Measurements from ENCODE around the gene PAPSS2. TPM values are rescaled to one million over a fixed set of nuclear protein-coding genes. Genes with fewer than 3 reads are reported as not detected.
A peak's percentile ranks its signal among the peaks of the same experiment; 100 is the strongest.

The PAPSS2 gene
- total RNA-seq, 1 donor from 2014 or later = 210 TPM

- peak overlapping the region; percentile 30 for H3K27ac ChIP-seq
- no peak for TF ChIP-seq CTCF (IDR thresholded peaks at IDR 0.05)
These were observed 13.3 kb upstream of the PAPSS2 start for GRCh38 chr10:87646192-87646909.

GRCh38 chr10:87646935-87647334 is 12.7 kb upstream of the PAPSS2 start:
- no peak overlapping the region for H3K4me3 ChIP-seq
- intact Hi-C loops (cut with DNase I) = no loop called here
- H3K36me3 ChIP-seq = no peaks in the 10 kb centered on the region
- peaks cover 6% of the 10 kb centered on the region for H3K4me1 ChIP-seq
- DNase-seq (no peak), ATAC-seq (peak; percentile 68)
- no peak for TF ChIP-seq CTCF (IDR thresholded peaks at IDR 0.05)
- no peaks in the 10 kb centered on the region for H3K9me3 ChIP-seq
- peak overlapping the region; percentile 30 for H3K27ac ChIP-seq
- H3K27me3 ChIP-seq = no peaks in the 10 kb centered on the region

More at GRCh38 chr10:87646192-87646909, 13.3 kb upstream of the PAPSS2 start:
- DNase-seq (no peak), ATAC-seq (peak; percentile 75)
- Histone ChIP-seq H3K9me3 (no peaks in the 10 kb centered on the region), H3K4me1 (peaks cover 6% of the 10 kb centered on the region), H3K36me3 (no peaks in the 10 kb centered on the region), H3K4me3 (no peak overlapping the region), H3K27me3 (no peaks in the 10 kb centered on the region)
- intact Hi-C loops (cut with DNase I) = no loop called here

- TF ChIP-seq CTCF (IDR thresholded peaks at IDR 0.05) = no peak
- no peak for DNase-seq
- H3K36me3 ChIP-seq = no peaks in the 10 kb centered on the region
- no peak overlapping the region for H3K4me3 ChIP-seq
- H3K9me3 ChIP-seq = no peaks in the 10 kb centered on the region
- intact Hi-C loops (cut with DNase I) = no loop called here
- no peak for ATAC-seq
- no peak overlapping the region for H3K27ac ChIP-seq
- H3K27me3 ChIP-seq = no peaks in the 10 kb centered on the region
- H3K4me1 ChIP-seq = peaks cover 6% of the 10 kb centered on the region
These were observed 8.7 kb upstream of the PAPSS2 start for GRCh38 chr10:87650838-87651589.

DNA sequence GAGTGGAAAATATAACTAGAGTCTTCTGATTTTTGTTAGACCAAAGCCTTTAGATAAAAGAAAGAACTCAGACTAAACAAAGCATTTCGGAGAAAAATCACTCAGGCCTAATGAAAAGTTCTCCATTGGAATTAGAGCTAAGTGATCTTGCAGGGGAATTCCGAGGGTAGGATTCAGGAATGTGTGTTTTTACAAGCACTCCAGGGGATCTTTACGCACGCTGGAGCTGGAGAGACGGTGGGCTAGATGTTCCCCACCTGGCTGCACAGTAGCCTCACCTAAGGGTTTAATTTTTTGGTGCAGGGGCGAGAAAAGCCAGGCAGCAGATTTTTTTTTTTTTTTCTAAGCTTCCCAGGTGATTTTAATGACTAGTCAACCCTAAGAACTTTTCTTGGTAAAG is 7.9 kb upstream of the PAPSS2 start:
- DNase-seq = no peak
- Histone ChIP-seq H3K4me1 (peaks cover 3% of the 10 kb centered on the region), H3K27ac (no peak overlapping the region), H3K9me3 (no peaks in the 10 kb centered on the region), H3K4me3 (no peak overlapping the region), H3K36me3 (no peaks in the 10 kb centered on the region), H3K27me3 (no peaks in the 10 kb centered on the region)
- no peak for TF ChIP-seq CTCF (IDR thresholded peaks at IDR 0.05)
- intact Hi-C loops (cut with DNase I) = no loop called here
- no peak for ATAC-seq

DNA sequence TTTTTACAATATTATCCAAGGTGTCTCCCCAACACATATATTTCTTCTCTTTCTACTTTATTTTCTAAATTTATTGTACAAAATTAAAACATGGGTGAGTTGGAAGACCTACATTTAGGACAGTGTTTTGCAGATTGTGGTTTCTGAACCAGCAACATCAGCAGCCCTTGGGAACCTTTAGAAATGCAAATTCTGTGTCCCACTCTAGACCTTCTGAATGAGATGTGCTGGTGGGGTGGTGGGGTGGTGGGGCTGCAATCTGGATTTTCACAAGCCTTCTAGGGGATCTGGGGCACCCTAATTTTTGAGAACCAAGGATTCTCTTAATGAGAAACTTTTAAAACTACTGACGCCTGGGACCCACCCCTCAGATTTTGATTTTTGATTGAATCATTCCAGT is 7.4 kb upstream of the PAPSS2 start:
- no peak for DNase-seq
- intact Hi-C loops (cut with DNase I) = no loop called here
- Histone ChIP-seq H3K36me3 (no peaks in the 10 kb centered on the region), H3K4me3 (no peak overlapping the region), H3K27me3 (no peaks in the 10 kb centered on the region), H3K4me1 (peaks cover 5% of the 10 kb centered on the region), H3K9me3 (no peaks in the 10 kb centered on the region), H3K27ac (no peak overlapping the region)
- ATAC-seq = no peak
- no peak for TF ChIP-seq CTCF (IDR thresholded peaks at IDR 0.05)

All from upper lobe of right lung (tissue), 1 donor.